AG10803 (cell line): ENCODE measurements around the gene NCAM2.

Source experiments
- DNase-seq: peaks from one replicate; pipeline ENCODE4 v3.0.0; 2010; ENCODE audit warnings: low read depth
- H3K4me3 ChIP-seq: 2 replicates; pipeline ENCODE4 v1.5.1; 2011; ENCODE audit warnings: mild to moderate bottlenecking, low read length, control low read depth
- CTCF ChIP-seq: conservative IDR thresholded peaks from 2 replicates; pipeline ENCODE4 v1.5.1; 2011; ENCODE audit warnings: mild to moderate bottlenecking, low read length, control low read depth, inconsistent platforms

Gene NCAM2

GRCh38 chr21:21286170-21286798, 288.1 kb downstream of the NCAM2 start:
- no peak overlapping the region for H3K4me3 ChIP-seq
- TF ChIP-seq CTCF = no peak
- DNase-seq = no peak

GRCh38 chr21:21290751-21291150, 292.5 kb downstream of the NCAM2 start:
- DNase-seq = no peak
- no peak for TF ChIP-seq CTCF
- H3K4me3 ChIP-seq = no peak overlapping the region

GRCh38 chr21:21291883-21292569, 293.8 kb downstream of the NCAM2 start:
- no peak for DNase-seq
- no peak for TF ChIP-seq CTCF
- H3K4me3 ChIP-seq = no peak overlapping the region

GRCh38 chr21:21295303-21295702, 297.1 kb downstream of the NCAM2 start:
- TF ChIP-seq CTCF = no peak
- no peak for DNase-seq
- no peak overlapping the region for H3K4me3 ChIP-seq

GRCh38 chr21:21297211-21297610, 299.0 kb downstream of the NCAM2 start:
- no peak overlapping the region for H3K4me3 ChIP-seq
- TF ChIP-seq CTCF = no peak
- DNase-seq = no peak

- no peak for TF ChIP-seq CTCF
- no peak overlapping the region for H3K4me3 ChIP-seq
- no peak for DNase-seq
Measured at GRCh38 chr21:21301013-21301412, 302.8 kb downstream of the NCAM2 start.

GRCh38 chr21:21309510-21309909, 311.3 kb downstream of the NCAM2 start:
- no peak for DNase-seq
- no peak overlapping the region for H3K4me3 ChIP-seq
- TF ChIP-seq CTCF = no peak
